Retina (tissue), 1 donor: Measurements from ENCODE around the gene IL1RL2.

ENCODE experiments used
- DNase-seq: peaks from one replicate; pipeline ENCODE4 v3.0.0-alpha.2; 2016

IL1RL2 gene

GRCh38 chr2:102269200-102269524 lies 82.3 kb downstream of the IL1RL2 start:
- DNase-seq = no peak

- no peak for DNase-seq
Measured at GRCh38 chr2:102271844-102272243, 85.0 kb downstream of the IL1RL2 start.

- DNase-seq = no peak
Measured at GRCh38 chr2:102273619-102274211, 86.9 kb downstream of the IL1RL2 start.

- no peak for DNase-seq
Measured at GRCh38 chr2:102276549-102277201, 89.9 kb downstream of the IL1RL2 start.

GRCh38 chr2:102277202-102277700 lies 90.4 kb downstream of the IL1RL2 start:
- DNase-seq = no peak

GRCh38 chr2:102278720-102279390 lies 92.0 kb downstream of the IL1RL2 start:
- no peak for DNase-seq

GRCh38 chr2:102279391-102279735 lies 92.5 kb downstream of the IL1RL2 start:
- DNase-seq = no peak

GRCh38 chr2:102282678-102283091 lies 95.9 kb downstream of the IL1RL2 start:
- no peak for DNase-seq

- DNase-seq = no peak
Measured at GRCh38 chr2:102283996-102284395, 97.2 kb downstream of the IL1RL2 start.

GRCh38 chr2:102284611-102285010 lies 97.8 kb downstream of the IL1RL2 start:
- no peak for DNase-seq

- DNase-seq = no peak
Measured at GRCh38 chr2:102285368-102285767, 98.5 kb downstream of the IL1RL2 start.

GRCh38 chr2:102286041-102286440 lies 99.2 kb downstream of the IL1RL2 start:
- no peak for DNase-seq

- DNase-seq = no peak
Measured at GRCh38 chr2:102289129-102289528, 102.3 kb downstream of the IL1RL2 start.
